Bronchus fibroblast of lung (primary cell): ENCODE measurements around the gene COLGALT1. TPM values are rescaled to one million over a fixed set of nuclear protein-coding genes. Genes with fewer than 3 reads are reported as not detected.

ENCODE experiments used
- total RNA-seq: library from RNA; depleted of rRNA; stranded (reverse); fragments of >200 nt; gene quantifications from 2 replicates; pipeline ENCODE4 v1.2.3, GENCODE V29; 2015

COLGALT1 gene
- total RNA-seq, result 147 and 158 TPM in 2 replicates

GRCh38 chr19:17555480-17555928, at the start of gene COLGALT1:
TSS of gene COLGALT1 (plus strand) at chr19:17555649. CDS start at chr19:17555714, 65 bp downstream.

Other genes with a start within 250 kb of the COLGALT1 start
- 94.0 and 119 TPM in 2 replicates for gene MRPL34, start 249.8 kb upstream of the COLGALT1 start, total RNA-seq
- gene DDA1, start 246.1 kb upstream of the COLGALT1 start, total RNA-seq, result 30.3 and 41.0 TPM in 2 replicates
- 5.2 and 5.5 TPM in 2 replicates for gene ANO8, start 220.8 kb upstream of the COLGALT1 start, total RNA-seq
- 13.7 and 16.3 TPM in 2 replicates for gene GTPBP3, start 218.1 kb upstream of the COLGALT1 start, total RNA-seq
- gene PLVAP, start 178.3 kb upstream of the COLGALT1 start, total RNA-seq, result not detected in 2 replicates
- gene CCDC194, start 161.5 kb upstream of the COLGALT1 start, total RNA-seq, result not detected in 2 replicates
- gene BST2, start 150.0 kb upstream of the COLGALT1 start, total RNA-seq, result 1.6 TPM in 1 of 2 replicates, not detected in the other
- gene MVB12A, start 135.6 kb upstream of the COLGALT1 start, total RNA-seq, result 101 and 106 TPM in 2 replicates
- under 0.01 TPM in 1 of 2 replicates, not detected in the other for gene TMEM221, start 107.0 kb upstream of the COLGALT1 start, total RNA-seq
- not detected in 2 replicates for gene NXNL1, start 94.7 kb upstream of the COLGALT1 start, total RNA-seq
- 8.6 and 9.8 TPM in 2 replicates for gene SLC27A1, start 85.1 kb upstream of the COLGALT1 start, total RNA-seq
- gene PGLS, start 44.0 kb upstream of the COLGALT1 start, total RNA-seq, result 84.2 and 96.3 TPM in 2 replicates
- gene UNC13A, start 132.7 kb downstream of the COLGALT1 start, total RNA-seq, result under 0.01 TPM in 1 of 2 replicates, not detected in the other
- gene MAP1S, start 163.8 kb downstream of the COLGALT1 start, total RNA-seq, result 28.4 and 35.2 TPM in 2 replicates
- gene FCHO1, start 195.8 kb downstream of the COLGALT1 start, total RNA-seq, result 1.0 and 1.8 TPM in 2 replicates
- gene B3GNT3, start 239.5 kb downstream of the COLGALT1 start, total RNA-seq, result 0.15 TPM in 1 of 2 replicates, not detected in the other